Panc1 (cell line): ENCODE measurements around the gene SEL1L2. TPM values are rescaled to one million over a fixed set of nuclear protein-coding genes. Genes with fewer than 3 reads are reported as not detected.
"Not testable (repeated sequence)": the region's sequence is repeated elsewhere in the genome, so short reads cannot be mapped to it uniquely, and the experiment has no call there.

Experiments
- ATAC-seq: fragments of 200-7000 bp; cut with Tn5 transposase; 2 replicates; pipeline ENCODE4 v1.9.1; 2020; ENCODE audit warnings: mild to moderate bottlenecking, moderate library complexity
- BruUV-seq: library from RNA; stranded (reverse); fragments of 400-500 nt; replicated peaks from 2 replicates; lab custom pipeline; 2021; lab: Mats Ljungman, UMichigan
- CTCF ChIA-PET: fragments of 300-600 bp; sonication (Branson Sonifier 250); formaldehyde crosslinking; loops from one replicate; lab custom pipeline; 2022; ENCODE audit warnings: antibody characterized with exemption; lab: Charles Lee
- POLR2A ChIA-PET: fragments of 300-600 bp; sonication (Branson Sonifier 250); formaldehyde crosslinking; loops from one replicate; lab custom pipeline; 2022; ENCODE audit warnings: antibody characterized with exemption; lab: Charles Lee
- DNase-seq: peaks from one replicate; pipeline ENCODE4 v3.0.0-alpha.2; 2010; ENCODE audit warnings: low read depth, low spot score
- H3K27ac ChIP-seq: 2 replicates; pipeline ENCODE4 v1.5.1; 2011; ENCODE audit warnings: mild to moderate bottlenecking, low read length, inconsistent platforms
- H3K27me3 ChIP-seq: fragments of 200-500 bp; sonication (Bioruptor generic); 2 replicates; pipeline ENCODE4 v1.6.0; 2014; ENCODE audit warnings: low read length, inconsistent platforms; ENCODE audit not compliant: control insufficient read depth, insufficient read depth
- H3K36me3 ChIP-seq: fragments of 200-500 bp; sonication (Bioruptor generic); 2 replicates; pipeline ENCODE4 v1.5.1; 2014; ENCODE audit warnings: inconsistent platforms, mild to moderate bottlenecking, low read length, moderate library complexity; ENCODE audit not compliant: control insufficient read depth, insufficient read depth
- H3K4me1 ChIP-seq: 2 replicates; pipeline ENCODE4 v1.5.1; 2011; ENCODE audit warnings: inconsistent platforms, mild to moderate bottlenecking, low read length, moderate library complexity; ENCODE audit not compliant: control insufficient read depth, insufficient read depth
- H3K4me3 ChIP-seq, 2 experiments: 2 replicates each; pipeline ENCODE4 v1.5.1; 2011 to 2012; ENCODE audit warnings: low read depth in 2 of 2, low read length in 2 of 2, mild to moderate bottlenecking in 2 of 2, inconsistent platforms in 1 of 2, moderate library complexity in 1 of 2
- H3K9me3 ChIP-seq: fragments of 200-500 bp; sonication (Bioruptor generic); 2 replicates; pipeline ENCODE4 v1.5.1; 2014; ENCODE audit warnings: low read depth, mild to moderate bottlenecking, inconsistent platforms, low read length, moderate library complexity; ENCODE audit not compliant: control insufficient read depth, insufficient read depth
- CTCF ChIP-seq: fragments of 450-650 bp; IDR thresholded peaks from 2 replicates; pipeline ENCODE4 v1.5.1; 2017; ENCODE audit warnings: mild to moderate bottlenecking
- POLR2AphosphoS5 ChIP-seq: IDR thresholded peaks from 2 replicates; pipeline ENCODE4 v1.6.1; 2012; ENCODE audit warnings: mild to moderate bottlenecking, low read depth, low read length, moderate library complexity
- SIN3A ChIP-seq: IDR thresholded peaks from 2 replicates; pipeline ENCODE4 v1.6.1; 2012; ENCODE audit warnings: low read depth, mild to moderate bottlenecking, low read length, moderate library complexity, borderline replicate concordance; ENCODE audit not compliant: insufficient read depth
- TCF7L2 ChIP-seq: IDR thresholded peaks from 2 replicates; pipeline ENCODE4 v1.6.1; 2011; ENCODE audit warnings: mild to moderate bottlenecking, low read depth, low read length, inconsistent platforms
- in situ Hi-C: cut with HindIII; loops from 2 replicates; pipeline ENCODE4 v1.10.0; 2016; ENCODE audit warnings: low sequenced_read_pairs, low pct_unique_long_range_greater_than_20kb
- intact Hi-C: fragments of 100-400 bp; cut with micrococcal nuclease; formaldehyde crosslinking; loops from one replicate; pipeline ENCODE4 v1.10.0; 2022; ENCODE audit not compliant: unreplicated experiment
- total RNA-seq: library from RNA; stranded (reverse); gene quantifications from one replicate; pipeline ENCODE4 v1.2.1, GENCODE V29; 2021; ENCODE audit not compliant: unreplicated experiment
- TF ChIP-seq, protein P1 (sequence below), 2 experiments: IDR thresholded peaks; 2 replicates each; pipeline ENCODE4 v1.6.1; 2011 to 2012; ENCODE audit warnings: low read depth in 2 of 2, control low read depth in 1 of 2, low read length in 1 of 2, mild to moderate bottlenecking in 1 of 2, moderate library complexity in 1 of 2; ENCODE audit not compliant: insufficient read depth in 1 of 2

Gene SEL1L2
- total RNA-seq, 1 experiment from 2014 or later = not detected

GRCh38 chr20:13995841-13996240 lies 5.4 kb upstream of the SEL1L2 start:
- ChIA-PET CTCF (no interaction called here), POLR2A (no interaction called here)
- BruUV-seq = no TSS peak
- in situ Hi-C loops (no loop called here), intact Hi-C loops (no loop called here)
- peak overlapping the region; percentile 54 to 57 for H3K4me3 ChIP-seq
- peak; percentile 70 for ATAC-seq
- TF ChIP-seq TCF7L2 (no peak), CTCF (no peak)
- peaks cover 7% of the 10 kb centered on the region for H3K9me3 ChIP-seq
- H3K27me3 ChIP-seq = peaks cover 7% of the 10 kb centered on the region
- no peaks in the 10 kb centered on the region; the same call in 1 of the 2 replicates for H3K4me1 ChIP-seq
- H3K27ac ChIP-seq = no peak overlapping the region
- H3K36me3 ChIP-seq = no peaks in the 10 kb centered on the region
- no peak for DNase-seq

- Histone ChIP-seq H3K36me3 (no peaks in the 10 kb centered on the region), H3K4me3 (peak within 1 kb of the TSS; percentile 54 to 57), H3K27me3 (peaks cover 7% of the 10 kb centered on the region), H3K27ac (no peak within 1 kb of the TSS), H3K9me3 (peaks cover 7% of the 10 kb centered on the region), H3K4me1 (no peaks in the 10 kb centered on the region; the same call in 1 of the 2 replicates)
- in situ Hi-C loops (no loop called here), intact Hi-C loops (no loop called here)
- ChIA-PET POLR2A (interaction anchor here (0.7 kb wide), 2 partner anchors 97 to 1937 kb away, joined by 3 to 4 read pairs; no protein-coding TSS in a partner anchor), CTCF (interaction anchor here (1.1 kb wide), 1 partner anchor 23 kb away, joined by 3 read pairs; no protein-coding TSS in a partner anchor)
- ATAC-seq (peak; percentile 97), DNase-seq (peak; percentile 7)
- TF ChIP-seq TCF7L2 (no peak), CTCF (no peak), POLR2AphosphoS5 (no peak), SIN3A (no peak)
- TF ChIP-seq, protein P1, sequence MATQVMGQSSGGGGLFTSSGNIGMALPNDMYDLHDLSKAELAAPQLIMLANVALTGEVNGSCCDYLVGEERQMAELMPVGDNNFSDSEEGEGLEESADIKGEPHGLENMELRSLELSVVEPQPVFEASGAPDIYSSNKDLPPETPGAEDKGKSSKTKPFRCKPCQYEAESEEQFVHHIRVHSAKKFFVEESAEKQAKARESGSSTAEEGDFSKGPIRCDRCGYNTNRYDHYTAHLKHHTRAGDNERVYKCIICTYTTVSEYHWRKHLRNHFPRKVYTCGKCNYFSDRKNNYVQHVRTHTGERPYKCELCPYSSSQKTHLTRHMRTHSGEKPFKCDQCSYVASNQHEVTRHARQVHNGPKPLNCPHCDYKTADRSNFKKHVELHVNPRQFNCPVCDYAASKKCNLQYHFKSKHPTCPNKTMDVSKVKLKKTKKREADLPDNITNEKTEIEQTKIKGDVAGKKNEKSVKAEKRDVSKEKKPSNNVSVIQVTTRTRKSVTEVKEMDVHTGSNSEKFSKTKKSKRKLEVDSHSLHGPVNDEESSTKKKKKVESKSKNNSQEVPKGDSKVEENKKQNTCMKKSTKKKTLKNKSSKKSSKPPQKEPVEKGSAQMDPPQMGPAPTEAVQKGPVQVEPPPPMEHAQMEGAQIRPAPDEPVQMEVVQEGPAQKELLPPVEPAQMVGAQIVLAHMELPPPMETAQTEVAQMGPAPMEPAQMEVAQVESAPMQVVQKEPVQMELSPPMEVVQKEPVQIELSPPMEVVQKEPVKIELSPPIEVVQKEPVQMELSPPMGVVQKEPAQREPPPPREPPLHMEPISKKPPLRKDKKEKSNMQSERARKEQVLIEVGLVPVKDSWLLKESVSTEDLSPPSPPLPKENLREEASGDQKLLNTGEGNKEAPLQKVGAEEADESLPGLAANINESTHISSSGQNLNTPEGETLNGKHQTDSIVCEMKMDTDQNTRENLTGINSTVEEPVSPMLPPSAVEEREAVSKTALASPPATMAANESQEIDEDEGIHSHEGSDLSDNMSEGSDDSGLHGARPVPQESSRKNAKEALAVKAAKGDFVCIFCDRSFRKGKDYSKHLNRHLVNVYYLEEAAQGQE (IDR thresholded peaks at IDR 0.05; ENCODE audit: insufficient read depth in 1 of 2, low read depth in 2 of 2, low read length in 1 of 2) = no peak
- no TSS peak for BruUV-seq
Measured at GRCh38 chr20:13995086-13995665, 4.8 kb upstream of the SEL1L2 start, which contains the start of gene MACROD2. TSS of gene MACROD2 (plus strand) at chr20:13995516.

DNA sequence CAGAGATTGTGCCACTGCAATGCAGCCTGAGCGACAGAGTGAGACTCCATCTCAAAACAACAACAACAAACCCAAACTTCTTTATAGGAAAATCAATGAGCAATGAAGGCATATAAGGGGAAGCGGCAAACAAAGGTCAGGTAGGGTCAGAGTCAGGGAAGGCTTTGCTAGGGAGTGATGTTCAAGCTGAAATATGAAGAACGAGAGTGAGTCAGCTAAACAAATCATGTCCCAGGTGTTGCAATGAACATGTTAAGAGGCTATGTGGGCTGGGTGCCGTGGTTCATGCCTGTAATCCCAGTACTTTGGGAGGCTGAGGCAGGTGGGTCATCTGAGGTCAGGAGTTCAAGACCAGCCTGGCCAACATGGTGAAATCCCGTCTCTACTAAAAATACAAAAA lies 1.5 kb upstream of the SEL1L2 start:
- DNase-seq, H3K4me3 ChIP-seq, intact Hi-C loops, H3K9me3 ChIP-seq, H3K27ac ChIP-seq, CTCF ChIA-PET, in situ Hi-C loops, BruUV-seq, POLR2A ChIA-PET, H3K36me3 ChIP-seq, H3K27me3 ChIP-seq, ATAC-seq, H3K4me1 ChIP-seq: not testable (repeated sequence)
